Gastrocnemius medialis (tissue), 4 donors: ENCODE results near the gene FERMT2. TPM values are rescaled to one million over a fixed set of nuclear protein-coding genes. Genes with fewer than 3 reads are reported as not detected.

Experiments used
- ATAC-seq, 2 donors: fragments of 150-250 bp; one replicate each; pipeline ENCODE4 v1.9.1; 2016
- DNase-seq, 2 donors: peaks; one replicate each; pipeline ENCODE4 v3.0.0-alpha.2; 2019
- H3K27ac ChIP-seq, 4 donors: fragments of 200-600 bp; sonication (generic); 1 replicate in 1 of 4; 2 replicates in 3 of 4; pipeline ENCODE4 v1.5.1; 2016 to 2018; ENCODE audit warnings: mild to moderate bottlenecking in 2 of 4, moderate library complexity in 1 of 4
- H3K27me3 ChIP-seq, 3 donors: fragments of 200-600 bp; sonication (generic) in 2 of 3; 1 replicate in 1 of 3; 2 replicates in 2 of 3; pipeline versions ENCODE4 v1.5.1 to v1.6.0; 2016 to 2019; ENCODE audit warnings: mild to moderate bottlenecking in 1 of 3, moderate library complexity in 1 of 3
- H3K36me3 ChIP-seq, 2 donors: fragments of 200-600 bp; sonication (generic) in 1 of 2; one replicate each; pipeline ENCODE4 v1.5.1; 2017 to 2018
- H3K4me1 ChIP-seq, 2 donors: fragments of 200-600 bp; sonication (generic) in 1 of 2; one replicate each; pipeline ENCODE4 v1.5.1; 2016 to 2017; ENCODE audit warnings: mild to moderate bottlenecking in 2 of 2
- H3K4me3 ChIP-seq, 4 donors: fragments of 200-600 bp; sonication (generic) in 3 of 4; 1 replicate in 1 of 4; 2 replicates in 3 of 4; pipeline ENCODE4 v1.5.1; 2016 to 2019; ENCODE audit warnings: mild to moderate bottlenecking in 2 of 4
- H3K9me3 ChIP-seq, 3 donors: fragments of 200-600 bp; sonication (generic) in 2 of 3; 1 replicate in 1 of 3; 2 replicates in 2 of 3; pipeline ENCODE4 v1.5.1; 2016 to 2019
- POLR2A ChIP-seq, 2 donors: fragments of 450-650 bp; IDR thresholded peaks; one replicate each; pipeline ENCODE4 v1.6.1; 2017; ENCODE audit warnings: antibody characterized with exemption in 2 of 2, mild to moderate bottlenecking in 2 of 2, moderate library complexity in 2 of 2
- in situ Hi-C, 4 donors: fragments of 200-750 bp; cut with MboI; loops; one replicate each; pipeline versions ENCODE4 v1.15.0 to v1.8.0; 2017; ENCODE audit warnings: low sequenced_read_pairs in 4 of 4
- intact Hi-C: fragments of 100-400 bp; cut with DNase I; formaldehyde crosslinking; loops from one replicate; pipeline ENCODE4 v1.15.1; 2023; ENCODE audit warnings: low total_unique reads
- total RNA-seq, 4 donors: library from RNA; depleted of rRNA; stranded (reverse); fragments of >200 nt; gene quantifications; one replicate each; pipeline versions ENCODE4 v1.1.0 to v1.2.3, GENCODE V29; 2016
- TF ChIP-seq, protein P1 (sequence below), 5 experiments: fragments of 450-650 bp in 3 of 5; fragments of 200-600 bp in 2 of 5; sonication (generic) in 2 of 5; IDR thresholded peaks in 4 of 5; conservative IDR thresholded peaks in 1 of 5; 1 replicate in 4 of 5; 2 replicates in 1 of 5; pipeline ENCODE4 v1.5.1; 2016 to 2019; ENCODE audit warnings: antibody characterized with exemption in 5 of 5, mild to moderate bottlenecking in 3 of 5, moderate library complexity in 3 of 5

FERMT2 gene
- total RNA-seq, 4 donors from 2014 or later: 44.0 to 75.9 (median 59.7) TPM

DNA sequence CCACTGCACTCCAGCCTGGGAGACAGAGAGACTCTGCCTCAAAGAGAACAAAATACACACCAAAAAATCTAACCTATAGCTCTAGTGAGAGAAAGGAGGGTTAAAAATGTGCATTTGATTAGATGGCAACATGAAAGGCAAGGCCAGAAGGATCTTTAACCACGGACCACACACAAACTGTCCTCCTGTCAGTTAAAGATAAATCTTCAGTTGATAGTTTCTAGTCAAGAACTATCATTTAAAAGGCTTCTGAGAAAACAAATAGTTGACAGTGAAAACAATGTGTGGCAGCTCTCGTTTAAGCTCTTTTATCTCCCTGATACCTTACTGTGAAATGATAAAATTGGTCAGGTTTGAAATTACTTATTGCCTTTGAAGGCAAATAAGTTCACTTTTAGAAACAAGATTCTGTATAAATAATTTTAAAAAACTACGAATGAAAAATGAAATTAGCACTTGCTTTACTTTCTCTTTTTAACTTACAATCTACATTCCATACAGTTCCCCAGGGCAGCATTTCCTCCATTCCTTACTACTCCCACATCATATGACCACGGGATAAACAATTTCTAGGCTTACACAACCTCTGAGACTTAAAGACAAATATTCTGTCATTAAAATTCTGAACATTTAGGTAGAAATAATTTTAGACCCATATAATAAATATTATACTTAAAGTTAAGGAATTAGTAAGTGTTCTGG, 88.1 kb downstream of the FERMT2 start:
- TF ChIP-seq, protein P1, sequence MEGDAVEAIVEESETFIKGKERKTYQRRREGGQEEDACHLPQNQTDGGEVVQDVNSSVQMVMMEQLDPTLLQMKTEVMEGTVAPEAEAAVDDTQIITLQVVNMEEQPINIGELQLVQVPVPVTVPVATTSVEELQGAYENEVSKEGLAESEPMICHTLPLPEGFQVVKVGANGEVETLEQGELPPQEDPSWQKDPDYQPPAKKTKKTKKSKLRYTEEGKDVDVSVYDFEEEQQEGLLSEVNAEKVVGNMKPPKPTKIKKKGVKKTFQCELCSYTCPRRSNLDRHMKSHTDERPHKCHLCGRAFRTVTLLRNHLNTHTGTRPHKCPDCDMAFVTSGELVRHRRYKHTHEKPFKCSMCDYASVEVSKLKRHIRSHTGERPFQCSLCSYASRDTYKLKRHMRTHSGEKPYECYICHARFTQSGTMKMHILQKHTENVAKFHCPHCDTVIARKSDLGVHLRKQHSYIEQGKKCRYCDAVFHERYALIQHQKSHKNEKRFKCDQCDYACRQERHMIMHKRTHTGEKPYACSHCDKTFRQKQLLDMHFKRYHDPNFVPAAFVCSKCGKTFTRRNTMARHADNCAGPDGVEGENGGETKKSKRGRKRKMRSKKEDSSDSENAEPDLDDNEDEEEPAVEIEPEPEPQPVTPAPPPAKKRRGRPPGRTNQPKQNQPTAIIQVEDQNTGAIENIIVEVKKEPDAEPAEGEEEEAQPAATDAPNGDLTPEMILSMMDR (IDR thresholded peaks at IDR 0.05 in 4 of 5, conservative IDR thresholded peaks at IDR 0.05 in 1 of 5): no peak
- TF ChIP-seq POLR2A (IDR thresholded peaks at IDR 0.05): no peak
- DNase-seq (no peak), ATAC-seq (no peak)
- H3K4me3 ChIP-seq: no peak overlapping the region
- H3K36me3 ChIP-seq: peaks cover 3 to 62% of the 10 kb centered on the region in 2 donors
- in situ Hi-C loops (no loop called here), intact Hi-C loops (no loop called here)
- H3K27ac ChIP-seq: peak overlapping the region in 2 of 4 donors; percentile 5 to 17
- no peaks in the 10 kb centered on the region for H3K4me1 ChIP-seq
- no peaks in the 10 kb centered on the region for H3K27me3 ChIP-seq
- H3K9me3 ChIP-seq: no peaks in the 10 kb centered on the region

DNA sequence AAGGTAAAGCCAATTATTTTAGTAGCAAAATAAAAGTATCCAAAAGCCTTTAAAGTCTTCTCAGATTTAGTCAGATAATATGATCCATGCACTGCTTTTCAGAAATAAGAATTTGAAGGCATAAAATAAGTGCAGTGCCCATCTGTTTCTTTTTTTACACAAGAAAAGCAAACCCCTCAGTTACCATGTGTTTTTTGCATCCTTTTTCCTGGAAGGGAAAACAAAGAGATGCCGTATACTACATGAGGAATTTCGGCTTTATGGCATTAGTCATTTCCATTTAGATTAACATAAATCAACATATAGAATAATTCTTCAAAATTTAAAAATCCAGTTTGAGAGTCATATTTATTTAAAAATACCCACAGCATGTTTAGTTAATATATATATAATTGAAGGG, 89.4 kb downstream of the FERMT2 start:
- intact Hi-C loops (no loop called here), in situ Hi-C loops (no loop called here)
- TF ChIP-seq, protein P1 (IDR thresholded peaks at IDR 0.05 in 4 of 5, conservative IDR thresholded peaks at IDR 0.05 in 1 of 5): no peak
- no peak for TF ChIP-seq POLR2A (IDR thresholded peaks at IDR 0.05)
- no peak for DNase-seq
- Histone ChIP-seq H3K4me1 (no peaks in the 10 kb centered on the region), H3K27me3 (no peaks in the 10 kb centered on the region), H3K27ac (no peak overlapping the region), H3K9me3 (no peaks in the 10 kb centered on the region), H3K36me3 (peaks cover 3 to 74% of the 10 kb centered on the region in 2 donors), H3K4me3 (no peak overlapping the region)
- no peak for ATAC-seq

DNA sequence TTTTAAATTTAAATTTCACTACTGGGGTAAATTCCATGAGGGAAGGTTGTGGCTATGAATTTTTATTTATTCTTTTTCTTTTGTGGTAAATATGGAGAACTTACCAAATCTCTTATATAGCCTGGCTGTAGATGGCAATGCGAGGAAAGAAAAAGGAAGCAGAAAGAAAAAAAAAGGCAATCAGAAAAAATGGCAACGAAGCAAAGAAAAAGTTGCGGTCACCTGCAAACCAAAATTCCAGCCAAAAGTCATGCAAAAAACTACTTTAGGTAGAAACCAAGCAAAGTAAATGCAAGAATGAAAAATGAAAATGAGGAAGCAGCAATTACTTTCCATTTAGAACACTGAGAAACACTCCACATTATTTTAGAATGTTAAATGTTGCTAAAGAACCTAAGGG, 89.9 kb downstream of the FERMT2 start:
- no peak for DNase-seq
- Histone ChIP-seq H3K4me1 (no peaks in the 10 kb centered on the region), H3K27me3 (no peaks in the 10 kb centered on the region), H3K9me3 (no peaks in the 10 kb centered on the region), H3K36me3 (peaks cover 3 to 79% of the 10 kb centered on the region in 2 donors), H3K4me3 (no peak overlapping the region), H3K27ac (no peak overlapping the region)
- ATAC-seq: no peak
- TF ChIP-seq, protein P1 (IDR thresholded peaks at IDR 0.05 in 4 of 5, conservative IDR thresholded peaks at IDR 0.05 in 1 of 5): no peak
- TF ChIP-seq POLR2A (IDR thresholded peaks at IDR 0.05): no peak
- intact Hi-C loops: no loop called here
- in situ Hi-C loops: no loop called here

DNA sequence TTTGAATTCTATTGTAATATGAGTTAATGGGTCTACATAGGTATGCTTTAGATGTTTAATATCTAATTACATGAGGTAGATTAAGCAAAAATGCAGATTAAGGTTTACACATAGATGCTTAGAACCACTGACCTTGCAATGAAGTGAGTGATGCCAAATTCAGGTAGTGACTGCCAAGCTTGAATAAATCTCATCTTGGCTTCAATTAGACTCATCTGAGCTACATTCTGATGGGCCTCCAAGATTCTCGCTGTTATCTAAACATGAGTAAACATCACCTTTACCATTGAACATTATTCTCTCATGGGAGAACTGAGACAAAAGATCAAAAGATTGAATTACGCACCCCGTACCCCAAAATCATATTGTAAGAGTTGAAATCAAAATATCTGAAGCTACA, 90.6 kb downstream of the FERMT2 start:
- H3K4me1 ChIP-seq: no peaks in the 10 kb centered on the region
- intact Hi-C loops: no loop called here
- peaks cover 3 to 76% of the 10 kb centered on the region in 2 donors for H3K36me3 ChIP-seq
- DNase-seq: no peak
- ATAC-seq: no peak
- H3K9me3 ChIP-seq: no peaks in the 10 kb centered on the region
- H3K27me3 ChIP-seq: no peaks in the 10 kb centered on the region
- H3K27ac ChIP-seq: no peak overlapping the region
- no peak overlapping the region for H3K4me3 ChIP-seq
- in situ Hi-C loops: no loop called here
- TF ChIP-seq, protein P1 (IDR thresholded peaks at IDR 0.05 in 4 of 5, conservative IDR thresholded peaks at IDR 0.05 in 1 of 5): no peak
- TF ChIP-seq POLR2A (IDR thresholded peaks at IDR 0.05): no peak

DNA sequence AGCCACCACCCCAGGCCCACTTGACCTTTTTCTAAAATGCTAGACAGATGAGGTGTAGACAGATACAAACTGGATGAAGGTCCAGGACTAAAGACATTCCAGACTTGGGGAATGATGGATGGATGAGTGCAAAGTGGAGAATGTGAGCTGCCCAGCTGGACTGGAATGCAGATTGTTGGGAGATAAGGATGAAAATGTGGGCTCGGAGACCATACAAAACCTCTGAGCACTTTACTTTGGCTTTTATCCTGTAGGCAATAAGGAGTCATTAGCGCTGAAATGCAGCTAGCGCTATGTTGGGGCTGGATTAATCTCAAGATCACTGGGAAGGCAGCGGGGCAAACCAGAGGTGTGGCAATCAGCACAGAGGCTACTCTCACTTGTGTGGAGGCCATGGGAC, 94.7 kb downstream of the FERMT2 start:
- Histone ChIP-seq H3K4me3 (no peak overlapping the region), H3K9me3 (no peaks in the 10 kb centered on the region), H3K27ac (no peak overlapping the region), H3K4me1 (no peaks in the 10 kb centered on the region), H3K27me3 (no peaks in the 10 kb centered on the region), H3K36me3 (peaks cover 3 to 52% of the 10 kb centered on the region in 2 donors)
- intact Hi-C loops: no loop called here
- ATAC-seq: no peak
- no peak for DNase-seq
- in situ Hi-C loops: no loop called here
- TF ChIP-seq POLR2A (IDR thresholded peaks at IDR 0.05): no peak
- TF ChIP-seq, protein P1 (IDR thresholded peaks at IDR 0.05 in 4 of 5, conservative IDR thresholded peaks at IDR 0.05 in 1 of 5): no peak
